H1 (cell line): ENCODE results near the gene CCNY. TPM values are rescaled to one million over a fixed set of nuclear protein-coding genes. Genes with fewer than 3 reads are reported as not detected.

Source experiments
- CTCF ChIA-PET: fragments of 300-600 bp; sonication (Branson Sonifier 250); formaldehyde crosslinking; loops from one replicate; lab custom pipeline; 2021; ENCODE audit not compliant: partially characterized antibody; lab: Charles Lee
- POLR2A ChIA-PET: fragments of 300-600 bp; sonication (Branson Sonifier 250); formaldehyde crosslinking; loops from one replicate; lab custom pipeline; 2021; ENCODE audit warnings: inconsistent platforms; ENCODE audit not compliant: partially characterized antibody; lab: Charles Lee
- DNase-seq, 2 experiments: peaks; one replicate each; pipeline versions ENCODE4 v3.0.0 to v3.0.0-alpha.2; 2010 to 2022; ENCODE audit warnings: low spot score in 2 of 2, low read depth in 1 of 2, mixed read lengths in 1 of 2
- FAIRE-seq: peaks from 2 replicates; lab custom pipeline; 2011; peaks lifted over from hg19 to GRCh38; lab: Jason Lieb, UNC
- H2AFZ ChIP-seq: 2 replicates; pipeline ENCODE4 v1.8.1; 2012; ENCODE audit warnings: low read length, inconsistent platforms
- H2AK5ac ChIP-seq: 2 replicates; pipeline ENCODE4 v1.6.1; 2013; ENCODE audit warnings: low read depth, low read length
- H2BK120ac ChIP-seq: replicated peaks from 2 replicates; pipeline ENCODE3; 2013; ENCODE audit warnings: low read depth, low read length, inconsistent platforms
- H2BK12ac ChIP-seq: 2 replicates; pipeline ENCODE4 v1.6.1; 2013; ENCODE audit warnings: low read depth, low read length
- H2BK15ac ChIP-seq: 2 replicates; pipeline ENCODE4 v1.6.1; 2013; ENCODE audit warnings: low read length
- H2BK20ac ChIP-seq: 2 replicates; pipeline ENCODE4 v1.6.1; 2013; ENCODE audit warnings: low read length
- H2BK5ac ChIP-seq: 2 replicates; pipeline ENCODE4 v1.6.1; 2013; ENCODE audit warnings: low read depth, low read length
- H3K14ac ChIP-seq: 2 replicates; pipeline ENCODE4 v1.6.1; 2013; ENCODE audit warnings: inconsistent platforms; ENCODE audit not compliant: insufficient read length
- H3K18ac ChIP-seq: 2 replicates; pipeline ENCODE4 v1.6.1; 2013; ENCODE audit warnings: low read length; ENCODE audit errors: extremely low read depth
- H3K23ac ChIP-seq: 2 replicates; pipeline ENCODE4 v1.6.1; 2013; ENCODE audit warnings: inconsistent platforms; ENCODE audit not compliant: insufficient read length
- H3K23me2 ChIP-seq: 2 replicates; pipeline ENCODE4 v1.6.1; 2013; ENCODE audit warnings: low read depth, low read length
- H3K27ac ChIP-seq: 2 replicates; pipeline ENCODE4 v1.6.1; 2011; ENCODE audit warnings: low read depth, low read length, inconsistent platforms
- H3K27me3 ChIP-seq, 4 experiments: replicated peaks in 1 of 4; 1 replicate in 1 of 4; 2 replicates in 3 of 4; pipeline versions ENCODE4 v1.6.1 to v1.8.1; 2011 to 2013; ENCODE audit warnings: low read length in 3 of 4, mild to moderate bottlenecking in 3 of 4, inconsistent platforms in 2 of 4, mixed read lengths in 2 of 4, moderate library complexity in 1 of 4; ENCODE audit not compliant: control insufficient read depth in 3 of 4, insufficient read depth in 3 of 4; ENCODE audit errors: extremely low read depth in 1 of 4
- H3K36me3 ChIP-seq, 4 experiments: 2 replicates each; pipeline versions ENCODE4 v1.6.1 to v1.8.1; 2011 to 2013; ENCODE audit warnings: mild to moderate bottlenecking in 4 of 4, low read length in 3 of 4, moderate library complexity in 2 of 4, control low read depth in 1 of 4, inconsistent platforms in 1 of 4; ENCODE audit not compliant: insufficient read depth in 4 of 4, control insufficient read depth in 2 of 4
- H3K4ac ChIP-seq: replicated peaks from 2 replicates; pipeline ENCODE3; 2013; ENCODE audit warnings: low read length, low read depth, mixed read lengths, inconsistent platforms; ENCODE audit not compliant: insufficient read length
- H3K4me1 ChIP-seq, 4 experiments: replicated peaks in 1 of 4; 1 replicate in 1 of 4; 2 replicates in 3 of 4; pipeline versions ENCODE4 v1.6.1 to v1.8.1; 2011 to 2013; ENCODE audit warnings: low read length in 3 of 4, inconsistent platforms in 2 of 4, mixed read lengths in 1 of 4; ENCODE audit not compliant: insufficient read depth in 4 of 4, control insufficient read depth in 3 of 4
- H3K4me2 ChIP-seq, 2 experiments: 2 replicates each; pipeline versions ENCODE4 v1.6.1 to v1.8.1; 2011 to 2013; ENCODE audit warnings: low read depth in 2 of 2, low read length in 2 of 2, control low read depth in 1 of 2, inconsistent platforms in 1 of 2, mild to moderate bottlenecking in 1 of 2; ENCODE audit not compliant: insufficient read depth in 1 of 2
- H3K4me3 ChIP-seq, 4 experiments: fragments of 200-600, 300-600 bp in 1 of 4; sonication (generic), shearing (Covaris generic), sonication (Bioruptor Twin) in 1 of 4; 2 replicates each; pipeline versions ENCODE4 v1.5.1 to v1.8.1; 2011 to 2016; ENCODE audit warnings: low read length in 4 of 4, low read depth in 3 of 4, control low read depth in 2 of 4, inconsistent platforms in 2 of 4, mild to moderate bottlenecking in 2 of 4, mixed read lengths in 1 of 4, moderate library complexity in 1 of 4; ENCODE audit not compliant: insufficient read depth in 2 of 4; ENCODE audit errors: extremely low read depth in 1 of 4
- H3K56ac ChIP-seq: replicated peaks from 2 replicates; pipeline ENCODE3; 2013; ENCODE audit warnings: low read depth, mild to moderate bottlenecking, mixed read lengths, low read length, inconsistent platforms; ENCODE audit not compliant: insufficient read length
- H3K79me1 ChIP-seq: 2 replicates; pipeline ENCODE4 v1.6.1; 2013; ENCODE audit warnings: low read depth, low read length, control low read depth
- H3K79me2 ChIP-seq, 2 experiments: 2 replicates each; pipeline versions ENCODE4 v1.6.1 to v1.8.1; 2012 to 2013; ENCODE audit warnings: low read length in 2 of 2, mild to moderate bottlenecking in 2 of 2, inconsistent platforms in 1 of 2; ENCODE audit not compliant: insufficient read depth in 2 of 2, control insufficient read depth in 1 of 2
- H3K9ac ChIP-seq, 4 experiments: replicated peaks in 1 of 4; 1 replicate in 1 of 4; 2 replicates in 3 of 4; pipeline versions ENCODE4 v1.6.1 to v1.8.1; 2011 to 2013; ENCODE audit warnings: low read depth in 3 of 4, low read length in 3 of 4, control low read depth in 2 of 4, mild to moderate bottlenecking in 2 of 4, moderate library complexity in 2 of 4, inconsistent platforms in 1 of 4; ENCODE audit errors: extremely low read depth in 1 of 4
- H3K9me3 ChIP-seq, 2 experiments: 2 replicates each; pipeline versions ENCODE4 v1.6.1 to v1.8.1; 2012 to 2013; ENCODE audit warnings: mild to moderate bottlenecking in 2 of 2, moderate library complexity in 2 of 2, control low read depth in 1 of 2, inconsistent platforms in 1 of 2, low read depth in 1 of 2, low read length in 1 of 2, mixed read lengths in 1 of 2; ENCODE audit not compliant: insufficient read depth in 2 of 2
- H4K20me1 ChIP-seq, 2 experiments: replicated peaks in 1 of 2; 2 replicates each; pipeline versions ENCODE3 to v1.8.1; 2011 to 2013; ENCODE audit warnings: inconsistent platforms in 2 of 2, low read length in 2 of 2, mild to moderate bottlenecking in 1 of 2; ENCODE audit not compliant: insufficient read depth in 2 of 2, control insufficient read depth in 1 of 2
- H4K5ac ChIP-seq: 2 replicates; pipeline ENCODE4 v1.6.1; 2013; ENCODE audit warnings: low read length, low read depth, mixed read lengths, inconsistent platforms; ENCODE audit not compliant: insufficient read length
- H4K8ac ChIP-seq: 2 replicates; pipeline ENCODE4 v1.8.0; 2013; ENCODE audit warnings: mild to moderate bottlenecking, moderate library complexity, low read length, inconsistent platforms; ENCODE audit not compliant: insufficient read depth; ENCODE audit errors: extremely low read depth
- H4K91ac ChIP-seq: replicated peaks from 2 replicates; pipeline ENCODE3; 2013; ENCODE audit warnings: low read length, mixed read lengths, inconsistent platforms; ENCODE audit not compliant: insufficient read length
- KDM5A ChIP-seq: fragments of 200-600 bp; IDR thresholded peaks from 2 replicates; pipeline ENCODE4 v1.7.1; 2012; ENCODE audit warnings: mild to moderate bottlenecking, low read length, inconsistent platforms, mixed read lengths
- RXRA ChIP-seq: IDR thresholded peaks from 2 replicates; pipeline ENCODE4 v1.6.1; 2011; ENCODE audit warnings: low read depth, mild to moderate bottlenecking, low read length, moderate library complexity; ENCODE audit not compliant: insufficient read depth
- TAF7 ChIP-seq: optimal IDR thresholded peaks from 2 replicates; pipeline ENCODE3; 2011; ENCODE audit warnings: low read depth, mild to moderate bottlenecking, inconsistent platforms, low read length, moderate library complexity, borderline replicate concordance
- WGBS, 2 experiments: shearing (Covaris generic) in 1 of 2; methylation state at CpG; one replicate each; pipeline versions ENCODE4 v1.1.6 to v1.1.7; 2013 to 2015; ENCODE audit warnings: low lambda C conversion rate in 2 of 2, mixed read lengths in 2 of 2, inconsistent platforms in 1 of 2, low coverage in 1 of 2, missing lambda C conversion rate in 1 of 2; ENCODE audit not compliant: insufficient replicate concordance in 2 of 2, insufficient coverage in 1 of 2, insufficient read length in 1 of 2; ENCODE audit errors: extremely low coverage in 1 of 2, missing lambda C conversion rate in 1 of 2; 5-methylcytosine and 5-hydroxymethylcytosine counted together
- polyA plus RNA-seq, 7 experiments: library from polyadenylated mRNA; depleted of rRNA in 3 of 7; stranded (reverse) in 5 of 7; unstranded in 2 of 7; fragments of >200 nt in 5 of 7; fragments of 200-250 nt in 2 of 7; gene quantifications; 1 replicate in 5 of 7; 2 replicates in 1 of 7; 4 replicates in 1 of 7; pipeline versions ENCODE4 v1.2.1 to v1.2.3, GENCODE V29; 2011 to 2013; ENCODE audit warnings: missing spikeins in 2 of 7, mixed read lengths in 2 of 7
- total RNA-seq: library from RNA; stranded (reverse); fragmentation: NEBNext Ultra II Directional; extraction: Animal tissue kit (Norgen Biotek cat#: 25700); gene quantifications from 2 replicates; pipeline ENCODE4 v1.2.1, GENCODE V29; 2021
- TF ChIP-seq, protein P1 (sequence below): IDR thresholded peaks from 2 replicates; pipeline ENCODE4 v1.6.1; 2012; ENCODE audit warnings: inconsistent platforms
- TF ChIP-seq, protein P2 (sequence below): IDR thresholded peaks from 2 replicates; pipeline ENCODE4 v1.6.1; 2012; ENCODE audit warnings: inconsistent platforms

The CCNY gene
- total and polyA plus RNA-seq, 2 of the 8 experiments (the other 6 are each of a cell fraction or from before 2014, with no cell fraction given): 25.3 to 68.2 TPM

DNA sequence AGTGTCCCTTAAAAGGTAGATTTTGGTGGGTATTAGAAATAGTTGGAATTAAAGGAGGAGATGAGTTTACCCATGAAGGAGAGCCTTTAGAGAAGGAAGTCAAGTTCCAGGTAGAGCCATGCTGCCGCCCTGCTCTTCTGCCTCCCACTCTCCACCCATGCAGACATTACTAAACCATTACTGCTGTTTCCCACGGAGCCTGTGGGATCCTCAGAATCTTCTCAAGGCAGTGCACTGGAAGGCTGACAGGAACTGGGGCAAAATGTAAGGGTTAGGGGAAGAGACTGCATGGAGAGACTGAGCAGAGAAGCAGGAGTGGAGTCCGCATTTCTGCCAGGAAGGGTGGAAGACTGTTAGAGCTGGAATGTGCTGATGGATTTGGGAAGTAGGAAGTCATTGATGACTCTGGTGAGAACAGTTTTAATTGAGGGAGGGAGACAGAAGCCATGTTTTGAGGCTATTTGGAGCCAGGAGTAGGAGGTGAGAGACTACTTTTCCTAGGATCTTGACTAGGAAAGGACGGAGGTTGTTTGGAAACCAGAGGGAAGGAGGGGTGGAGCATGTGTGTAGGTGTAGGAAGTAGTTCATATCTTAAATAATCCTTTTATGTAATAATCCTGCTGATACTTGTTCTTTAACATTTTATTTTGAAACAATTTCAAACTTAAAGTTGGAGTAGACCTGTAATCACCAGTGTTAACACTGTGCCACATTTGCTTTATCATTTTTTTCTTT lies 109.0 kb downstream of the CCNY start:
- Histone ChIP-seq H3K18ac (peak overlapping the region; percentile 41; the same call in 1 of the 2 replicates), H2AK5ac (no peak overlapping the region), H2BK12ac (peak overlapping the region; percentile 12; the same call in 1 of the 2 replicates), H4K20me1 (peaks cover 0 to 7% of the 10 kb centered on the region in 2 experiments), H3K4me2 (no peak overlapping the region), H3K9me3 (no peaks in the 10 kb centered on the region), H2BK20ac (no peak overlapping the region), H3K4ac (no peak overlapping the region), H3K79me2 (peaks cover 0 to 93% of the 10 kb centered on the region in 2 experiments; a peak in 2 of 4 replicates), H3K56ac (no peak overlapping the region), H2BK5ac (no peak overlapping the region), H3K79me1 (peaks cover 11% of the 10 kb centered on the region), H3K14ac (no peak overlapping the region), H4K5ac (no peak overlapping the region), H3K23me2 (peaks cover 2% of the 10 kb centered on the region; the same call in 1 of the 2 replicates), H2AFZ (no peak overlapping the region), H3K9ac (no peak overlapping the region; a peak in 1 of 7 replicates), H3K36me3 (no peaks in the 10 kb centered on the region; a peak in 1 of 8 replicates), H4K8ac (no peak overlapping the region), H2BK15ac (no peak overlapping the region), H3K23ac (no peak overlapping the region), H3K4me1 (peaks cover 3 to 17% (median 9%) of the 10 kb centered on the region in 4 experiments), H2BK120ac (no peak overlapping the region), H3K27me3 (no peaks in the 10 kb centered on the region), H3K4me3 (no peak overlapping the region), H4K91ac (no peak overlapping the region), H3K27ac (no peak overlapping the region)
- DNase-seq: no peak
- ChIA-PET CTCF (interaction anchor here (1.3 to 2.6 kb wide), 2 partner anchors 11 to 25 kb away, joined by 3 to 10 read pairs; no protein-coding TSS in a partner anchor), POLR2A (no interaction called here)
- 87% methylated on average over 4 of the region's 4 CpGs; no CpG with 5 or more reads in 1 of the 2 experiments for WGBS, 2 experiments
- TF ChIP-seq, protein P1, sequence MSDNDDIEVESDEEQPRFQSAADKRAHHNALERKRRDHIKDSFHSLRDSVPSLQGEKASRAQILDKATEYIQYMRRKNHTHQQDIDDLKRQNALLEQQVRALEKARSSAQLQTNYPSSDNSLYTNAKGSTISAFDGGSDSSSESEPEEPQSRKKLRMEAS: no peak
- no peak for TF ChIP-seq TAF7
- TF ChIP-seq RXRA: no peak
- TF ChIP-seq, protein P2, sequence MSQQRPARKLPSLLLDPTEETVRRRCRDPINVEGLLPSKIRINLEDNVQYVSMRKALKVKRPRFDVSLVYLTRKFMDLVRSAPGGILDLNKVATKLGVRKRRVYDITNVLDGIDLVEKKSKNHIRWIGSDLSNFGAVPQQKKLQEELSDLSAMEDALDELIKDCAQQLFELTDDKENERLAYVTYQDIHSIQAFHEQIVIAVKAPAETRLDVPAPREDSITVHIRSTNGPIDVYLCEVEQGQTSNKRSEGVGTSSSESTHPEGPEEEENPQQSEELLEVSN: no peak
- no peak for TF ChIP-seq KDM5A
- no peak for FAIRE-seq
